Right lobe of liver (tissue), 4 donors: ENCODE measurements around the gene MAFB.

ENCODE experiments used
- CTCF ChIP-seq, 4 donors: fragments of 200-600 bp in 3 of 4; fragments of 450-650 bp in 1 of 4; IDR thresholded peaks; one replicate each; pipeline versions ENCODE4 v1.5.1 to v1.8.0; 2016 to 2022; ENCODE audit warnings: antibody characterized with exemption in 4 of 4, mild to moderate bottlenecking in 2 of 4
- POLR2A ChIP-seq: fragments of 450-650 bp; IDR thresholded peaks from one replicate; pipeline ENCODE4 v1.6.1; 2017; ENCODE audit warnings: antibody characterized with exemption, mild to moderate bottlenecking
- donor health status: DM: no; HTN: no; CAD: no.
- donor health status: DM: no; HTN: no; CAD: no.
- donor health status: DM: no; HTN: yes; CAD: no.

GRCh38 chr20:40683894-40684268 is 5.2 kb downstream of the MAFB start:
- no peak for TF ChIP-seq CTCF (IDR thresholded peaks at IDR 0.05)
- no peak for TF ChIP-seq POLR2A
